Activated CD8-positive, alpha-beta T cell treated with anti-CD3 and anti-CD28 coated beads, Interleukin-2, amount 10 ng/mL, durations not matched to agents 7 days and 5 days (primary cell): Measurements from ENCODE around the gene CRYBA1. TPM values are rescaled to one million over a fixed set of nuclear protein-coding genes. Genes with fewer than 3 reads are reported as not detected.
"Not testable (repeated sequence)": the region's sequence is repeated elsewhere in the genome, so short reads cannot be mapped to it uniquely, and the experiment has no call there.

Experiments used
- ATAC-seq: fragments of 150-1000 bp; cut with Tn5 transposase; one replicate; pipeline ENCODE4 v1.10.0; 2021; ENCODE audit warnings: moderate library complexity
- CTCF ChIA-PET: fragments of 350-600 bp; sonication (Branson Sonifier 250); formaldehyde crosslinking; loops from one replicate; lab custom pipeline; 2021; ENCODE audit warnings: antibody characterized with exemption; lab: Charles Lee
- POLR2A ChIA-PET: fragments of 350-600 bp; sonication (Branson Sonifier 250); formaldehyde crosslinking; loops from one replicate; lab custom pipeline; 2021; ENCODE audit warnings: antibody characterized with exemption; lab: Charles Lee
- DNase-seq: peaks from one replicate; pipeline ENCODE4 v3.0.0-alpha.2; 2020
- H3K27ac Mint-ChIP-seq: one replicate; pipeline ENCODE4 v1.8.0; 2021; ENCODE audit warnings: mild to moderate bottlenecking, mixed read lengths
- H3K27me3 Mint-ChIP-seq: one replicate; pipeline ENCODE4 v1.8.0; 2021; ENCODE audit warnings: low read depth, mixed read lengths
- H3K36me3 Mint-ChIP-seq: one replicate; pipeline ENCODE4 v1.8.0; 2021; ENCODE audit warnings: low read depth, mixed read lengths
- H3K4me1 Mint-ChIP-seq: one replicate; pipeline ENCODE4 v1.8.0; 2021; ENCODE audit warnings: low read depth, mixed read lengths
- H3K4me3 Mint-ChIP-seq: one replicate; pipeline ENCODE4 v1.8.0; 2021; ENCODE audit warnings: mild to moderate bottlenecking, mixed read lengths
- H3K9me3 Mint-ChIP-seq: one replicate; pipeline ENCODE4 v1.8.0; 2022; ENCODE audit warnings: mixed read lengths; ENCODE audit not compliant: insufficient read depth
- total RNA-seq, 2 experiments: library from RNA; stranded (reverse); gene quantifications; one replicate each; pipeline ENCODE4 v1.2.3, GENCODE V29; 2021

CRYBA1 gene
- total RNA-seq, 2 experiments from 2014 or later: not detected

- DNase-seq (no peak), ATAC-seq (no peak)
- CTCF ChIA-PET: interaction anchor here (0.7 to 3.6 kb wide), 9 partner anchors 9 to 128 kb away, joined by 3 to 22 read pairs (median 7); no protein-coding TSS in a partner anchor
- H3K27ac Mint-ChIP-seq: no peak overlapping the region
- H3K4me1 Mint-ChIP-seq: peaks cover 3% of the 10 kb centered on the region
- POLR2A ChIA-PET: no interaction called here
- H3K4me3 Mint-ChIP-seq: no peak overlapping the region
- H3K27me3 Mint-ChIP-seq: no peaks in the 10 kb centered on the region
- H3K9me3 Mint-ChIP-seq: no peaks in the 10 kb centered on the region
- peaks cover 18% of the 10 kb centered on the region for H3K36me3 Mint-ChIP-seq
Observed at GRCh38 chr17:29252101-29252791, 5.6 kb downstream of the CRYBA1 start.

DNA sequence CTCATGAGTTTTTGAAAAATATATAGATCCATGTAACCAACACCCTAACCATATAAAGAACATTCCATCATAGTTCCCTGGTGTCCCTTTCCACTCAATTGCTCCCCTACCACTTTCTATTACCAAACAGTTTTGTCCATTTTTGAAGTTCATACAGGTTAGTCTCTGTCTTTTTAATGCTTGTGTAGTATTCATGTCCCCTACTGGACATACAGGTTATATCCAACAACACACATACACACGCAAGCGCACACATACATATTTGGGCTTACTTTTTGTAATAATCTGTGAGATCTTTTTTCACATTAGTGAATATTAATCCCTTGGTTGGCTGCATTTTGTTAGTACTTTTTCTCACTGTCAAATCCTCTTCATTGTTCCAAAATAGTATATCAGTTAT is 6.4 kb downstream of the CRYBA1 start:
- H3K27me3 Mint-ChIP-seq: no peaks in the 10 kb centered on the region
- ChIA-PET POLR2A (no interaction called here), CTCF (no interaction called here)
- H3K4me1 Mint-ChIP-seq: peaks cover 4% of the 10 kb centered on the region
- no peak for DNase-seq
- no peaks in the 10 kb centered on the region for H3K9me3 Mint-ChIP-seq
- no peak overlapping the region for H3K4me3 Mint-ChIP-seq
- peaks cover 21% of the 10 kb centered on the region for H3K36me3 Mint-ChIP-seq
- peak overlapping the region; percentile 9 for H3K27ac Mint-ChIP-seq
- ATAC-seq: no peak

GRCh38 chr17:29255926-29256522 is 9.4 kb downstream of the CRYBA1 start:
- Mint-ChIP-seq H3K9me3 (no peaks in the 10 kb centered on the region), H3K4me1 (peaks cover 4% of the 10 kb centered on the region), H3K36me3 (peaks cover 44% of the 10 kb centered on the region), H3K27me3 (no peaks in the 10 kb centered on the region), H3K27ac (no peak overlapping the region), H3K4me3 (no peak overlapping the region)
- ATAC-seq (no peak), DNase-seq (no peak)
- ChIA-PET CTCF (interaction anchor here (0.8 to 3.9 kb wide), 9 partner anchors 9 to 114 kb away, joined by 3 to 25 read pairs (median 6); partner anchors contain the start of gene MYO18A), POLR2A (interaction anchor here (1.5 kb wide), 1 partner anchor 116 kb away, joined by 3 read pairs; no protein-coding TSS in a partner anchor)

DNA sequence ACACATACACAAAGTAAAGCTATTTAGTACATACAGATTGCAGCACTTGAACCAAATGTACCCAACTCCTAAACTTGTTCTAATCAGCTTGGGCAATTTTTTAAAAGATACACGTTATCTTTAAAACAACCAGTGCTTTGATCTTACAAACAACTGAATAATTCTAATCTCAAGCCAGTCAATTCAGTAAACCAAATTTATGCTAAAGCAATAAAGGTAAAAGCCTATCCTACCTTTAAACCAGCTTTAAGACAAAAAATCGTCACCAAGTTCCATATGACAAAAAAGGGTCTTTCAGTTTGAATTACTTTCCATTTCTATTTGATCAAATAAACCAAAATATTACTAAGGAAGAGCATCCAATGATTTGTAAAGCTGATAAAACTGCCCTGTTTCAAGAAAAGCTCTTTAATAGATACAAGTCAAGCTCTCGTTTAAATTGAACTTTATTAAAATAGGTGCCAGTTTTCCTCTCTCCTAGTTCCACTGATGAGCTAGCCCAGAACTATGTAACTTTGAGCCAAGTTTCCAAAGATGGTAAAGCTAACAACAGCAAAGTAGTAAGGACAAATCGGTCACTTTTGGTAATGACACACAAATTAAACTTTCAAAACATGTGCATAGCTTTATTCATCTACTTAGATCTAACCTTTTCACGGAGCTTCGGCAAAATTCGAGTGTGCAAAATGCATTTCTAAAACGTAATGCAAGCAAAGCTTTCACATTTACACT is 10.2 kb downstream of the CRYBA1 start:
- DNase-seq (no peak), ATAC-seq (no peak)
- CTCF ChIA-PET: interaction anchor here (0.8 to 3.9 kb wide), 11 partner anchors 8 to 140 kb away, joined by 3 to 25 read pairs (median 3); partner anchors contain the start of gene NUFIP2
- Mint-ChIP-seq H3K4me1 (peaks cover 4% of the 10 kb centered on the region), H3K36me3 (peaks cover 52% of the 10 kb centered on the region), H3K27me3 (no peaks in the 10 kb centered on the region), H3K4me3 (no peak overlapping the region), H3K9me3 (no peaks in the 10 kb centered on the region), H3K27ac (no peak overlapping the region)
- POLR2A ChIA-PET: interaction anchor here (1.5 kb wide), 1 partner anchor 117 kb away, joined by 3 read pairs; no protein-coding TSS in a partner anchor

- DNase-seq (no peak), ATAC-seq (no peak)
- no peak overlapping the region for H3K4me3 Mint-ChIP-seq
- H3K36me3 Mint-ChIP-seq: peaks cover 55% of the 10 kb centered on the region
- ChIA-PET CTCF (interaction anchor here (0.8 to 3.9 kb wide), 7 partner anchors 14 to 141 kb away, joined by 3 to 25 read pairs (median 4); partner anchors contain the start of gene NUFIP2), POLR2A (interaction anchor here (0.6 kb wide), 1 partner anchor 81 kb away, joined by 3 read pairs; no protein-coding TSS in a partner anchor)
- peaks cover 4% of the 10 kb centered on the region for H3K4me1 Mint-ChIP-seq
- no peaks in the 10 kb centered on the region for H3K27me3 Mint-ChIP-seq
- no peaks in the 10 kb centered on the region for H3K9me3 Mint-ChIP-seq
- H3K27ac Mint-ChIP-seq: no peak overlapping the region
Observed at GRCh38 chr17:29257756-29258155, 11.1 kb downstream of the CRYBA1 start.

DNA sequence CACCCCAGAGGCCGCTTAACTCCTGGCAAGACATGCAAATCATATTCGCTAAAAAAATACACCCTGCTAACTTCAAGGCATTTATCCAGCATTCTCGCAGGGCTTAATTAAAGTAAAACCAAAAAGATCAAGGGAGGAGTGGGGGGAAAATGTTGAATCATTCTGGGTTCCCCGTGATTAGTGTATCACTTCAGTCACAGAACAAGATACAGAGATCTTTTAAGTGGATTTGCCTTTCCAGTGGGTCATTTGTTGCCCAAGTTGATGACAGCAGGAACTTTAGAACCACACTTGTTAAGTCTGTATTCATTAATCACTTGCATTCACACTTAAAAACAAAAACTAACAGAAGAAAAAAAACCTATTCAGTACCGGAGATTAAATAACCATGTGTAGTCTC is 17.3 kb downstream of the CRYBA1 start:
- DNase-seq (no peak), ATAC-seq (no peak)
- ChIA-PET POLR2A (no interaction called here), CTCF (interaction anchor here (1.5 kb wide), 1 partner anchor 27 kb away, joined by 3 read pairs; no protein-coding TSS in a partner anchor)
- Mint-ChIP-seq H3K36me3 (peaks cover 65% of the 10 kb centered on the region), H3K27ac (no peak overlapping the region), H3K4me1 (no peaks in the 10 kb centered on the region), H3K27me3 (no peaks in the 10 kb centered on the region), H3K9me3 (no peaks in the 10 kb centered on the region), H3K4me3 (no peak overlapping the region)

DNA sequence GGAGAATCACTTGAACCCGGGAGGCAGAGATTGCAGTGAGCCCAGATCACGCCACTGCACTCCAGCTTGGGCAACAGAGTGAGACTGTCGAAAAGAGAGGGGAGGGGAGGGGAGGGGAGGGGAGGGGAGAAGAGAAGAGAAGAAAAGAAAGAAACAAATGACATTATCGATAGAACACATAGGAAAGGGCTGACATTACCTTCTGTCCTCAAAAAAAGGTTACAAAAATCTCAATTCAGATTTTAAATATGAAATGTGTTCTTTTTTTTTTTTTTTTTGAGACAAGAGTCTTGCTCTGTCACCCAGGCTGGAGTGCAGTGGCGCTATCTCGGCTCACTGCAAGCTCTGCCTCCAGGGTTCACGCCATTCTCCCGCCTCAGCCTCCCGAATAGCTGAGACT is 25.3 kb downstream of the CRYBA1 start:
- CTCF ChIA-PET, ATAC-seq, H3K27ac Mint-ChIP-seq, H3K27me3 Mint-ChIP-seq, H3K4me3 Mint-ChIP-seq, DNase-seq, POLR2A ChIA-PET, H3K9me3 Mint-ChIP-seq: not testable (repeated sequence)
- Mint-ChIP-seq H3K36me3 (peaks cover 68% of the 10 kb centered on the region), H3K4me1 (peaks cover 21% of the 10 kb centered on the region)

DNA sequence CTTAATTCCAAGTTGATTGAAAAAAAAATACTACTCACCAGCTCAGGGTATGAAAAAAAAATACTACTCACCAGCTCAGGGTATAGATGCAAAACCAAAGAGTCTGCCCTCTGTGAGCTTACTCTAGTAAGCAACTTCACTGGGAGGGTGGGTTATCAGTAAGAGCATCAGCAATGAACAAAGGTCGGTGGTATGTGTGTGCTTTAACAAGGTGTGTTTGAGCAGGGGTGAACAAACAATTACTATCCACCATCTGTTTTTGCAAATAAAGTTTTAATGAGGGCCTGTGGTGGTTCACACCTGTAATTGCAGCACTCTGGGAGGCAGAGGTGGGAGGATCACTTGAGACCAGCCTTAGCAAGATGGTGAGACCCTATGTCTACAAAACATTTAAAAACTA is 27.3 kb downstream of the CRYBA1 start:
- peaks cover 29% of the 10 kb centered on the region for H3K4me1 Mint-ChIP-seq
- H3K36me3 Mint-ChIP-seq: peaks cover 78% of the 10 kb centered on the region

GRCh38 chr17:29278692-29279091 is 32.0 kb downstream of the CRYBA1 start:
- Mint-ChIP-seq H3K27ac (no peak overlapping the region), H3K4me3 (no peak overlapping the region), H3K9me3 (peaks cover 19% of the 10 kb centered on the region), H3K4me1 (peaks cover 46% of the 10 kb centered on the region), H3K27me3 (no peaks in the 10 kb centered on the region), H3K36me3 (peaks cover 90% of the 10 kb centered on the region)
- ChIA-PET CTCF (interaction anchor here (1.1 to 6.3 kb wide), 4 partner anchors 9 to 129 kb away, joined by 3 to 27 read pairs (median 3); no protein-coding TSS in a partner anchor), POLR2A (interaction anchor here (0.6 kb wide), 1 partner anchor 14 kb away, joined by 3 read pairs; no protein-coding TSS in a partner anchor)
- no peak for DNase-seq
- no peak for ATAC-seq

More for the DNA sequence above, 27.3 kb downstream of the CRYBA1 start:
- ChIA-PET POLR2A (interaction anchor here (0.8 to 0.9 kb wide), 2 partner anchors 18 to 20 kb away, joined by 3 read pairs; partner anchors contain the start of gene NUFIP2), CTCF (interaction anchor here (1.3 to 1.8 kb wide), 2 partner anchors 17 to 23 kb away, joined by 5 to 8 read pairs; no protein-coding TSS in a partner anchor)
- DNase-seq (no peak), ATAC-seq (peak; percentile 22)
- no peak overlapping the region for H3K27ac Mint-ChIP-seq
- no peaks in the 10 kb centered on the region for H3K27me3 Mint-ChIP-seq
- H3K9me3 Mint-ChIP-seq: peaks cover 6% of the 10 kb centered on the region
- no peak overlapping the region for H3K4me3 Mint-ChIP-seq

GRCh38 chr17:29279397-29280070 is 32.9 kb downstream of the CRYBA1 start:
- POLR2A ChIA-PET: interaction anchor here (2.8 kb wide), 1 partner anchor 14 kb away, joined by 11 read pairs; the partner anchor contains the start of gene NUFIP2
- peaks cover 46% of the 10 kb centered on the region for H3K4me1 Mint-ChIP-seq

More at GRCh38 chr17:29279397-29280070, 32.9 kb downstream of the CRYBA1 start:
- CTCF ChIA-PET: interaction anchor here (1.1 to 6.3 kb wide), 2 partner anchors 11 to 130 kb away, joined by 3 to 27 read pairs; no protein-coding TSS in a partner anchor
- Mint-ChIP-seq H3K4me3 (no peak overlapping the region), H3K27ac (no peak overlapping the region), H3K27me3 (no peaks in the 10 kb centered on the region), H3K9me3 (peaks cover 19% of the 10 kb centered on the region), H3K36me3 (peaks cover 89% of the 10 kb centered on the region)
- DNase-seq: no peak
- ATAC-seq: no peak
